ENCODE data around the gene BTBD9.

DNA sequence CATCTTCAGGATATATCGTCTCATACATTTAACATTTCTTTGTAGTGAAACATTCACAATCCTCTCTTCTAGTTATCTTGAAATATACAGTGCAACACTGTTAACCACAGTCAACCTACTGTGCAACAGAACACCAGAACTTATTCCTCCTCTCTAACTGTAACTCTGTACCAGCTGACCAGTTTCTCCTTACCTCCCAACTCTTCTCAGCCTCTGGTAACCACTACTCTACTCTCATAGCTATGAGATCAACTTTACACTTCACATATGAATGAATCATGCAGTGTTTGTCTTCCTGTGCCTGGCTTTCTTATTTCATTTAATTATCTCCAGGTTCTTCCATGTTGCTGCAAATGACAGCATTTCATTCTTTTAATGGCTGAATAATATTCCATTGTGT is 337.6 kb downstream of the BTBD9 start:
- TF ChIP-seq, protein P1, sequence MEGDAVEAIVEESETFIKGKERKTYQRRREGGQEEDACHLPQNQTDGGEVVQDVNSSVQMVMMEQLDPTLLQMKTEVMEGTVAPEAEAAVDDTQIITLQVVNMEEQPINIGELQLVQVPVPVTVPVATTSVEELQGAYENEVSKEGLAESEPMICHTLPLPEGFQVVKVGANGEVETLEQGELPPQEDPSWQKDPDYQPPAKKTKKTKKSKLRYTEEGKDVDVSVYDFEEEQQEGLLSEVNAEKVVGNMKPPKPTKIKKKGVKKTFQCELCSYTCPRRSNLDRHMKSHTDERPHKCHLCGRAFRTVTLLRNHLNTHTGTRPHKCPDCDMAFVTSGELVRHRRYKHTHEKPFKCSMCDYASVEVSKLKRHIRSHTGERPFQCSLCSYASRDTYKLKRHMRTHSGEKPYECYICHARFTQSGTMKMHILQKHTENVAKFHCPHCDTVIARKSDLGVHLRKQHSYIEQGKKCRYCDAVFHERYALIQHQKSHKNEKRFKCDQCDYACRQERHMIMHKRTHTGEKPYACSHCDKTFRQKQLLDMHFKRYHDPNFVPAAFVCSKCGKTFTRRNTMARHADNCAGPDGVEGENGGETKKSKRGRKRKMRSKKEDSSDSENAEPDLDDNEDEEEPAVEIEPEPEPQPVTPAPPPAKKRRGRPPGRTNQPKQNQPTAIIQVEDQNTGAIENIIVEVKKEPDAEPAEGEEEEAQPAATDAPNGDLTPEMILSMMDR (IDR thresholded peaks at IDR 0.05), result no peak
- TF ChIP-seq POLR2A (IDR thresholded peaks at IDR 0.05), result no peak
